Lower lobe of right lung (tissue), 2 donors: ENCODE data around the gene TP53BP2. TPM values are rescaled to one million over a fixed set of nuclear protein-coding genes. Genes with fewer than 3 reads are reported as not detected.

Experiments used
- ATAC-seq, 2 donors: fragments of 200-7000 bp; cut with Tn5 transposase; one replicate each; pipeline ENCODE4 v1.9.1; 2020 to 2022; ENCODE audit warnings: mild to moderate bottlenecking in 2 of 2, moderate library complexity in 2 of 2
- DNase-seq: peaks from one replicate; pipeline ENCODE4 v3.0.0-alpha.2; 2020
- H3K27ac ChIP-seq: fragments of 200-600 bp; one replicate; pipeline ENCODE4 v1.8.0; 2022
- H3K27me3 ChIP-seq: fragments of 200-600 bp; one replicate; pipeline ENCODE4 v1.8.0; 2022; ENCODE audit warnings: low read depth
- H3K36me3 ChIP-seq: fragments of 200-600 bp; one replicate; pipeline ENCODE4 v1.8.0; 2022; ENCODE audit warnings: mild to moderate bottlenecking
- H3K4me1 ChIP-seq: fragments of 200-600 bp; one replicate; pipeline ENCODE4 v1.8.0; 2022
- H3K4me3 ChIP-seq: fragments of 200-600 bp; one replicate; pipeline ENCODE4 v1.8.0; 2022; ENCODE audit warnings: mild to moderate bottlenecking
- H3K9me3 ChIP-seq: fragments of 200-600 bp; one replicate; pipeline ENCODE4 v1.8.0; 2022
- intact Hi-C: fragments of 100-400 bp; cut with DNase I; formaldehyde crosslinking; loops from one replicate; pipeline ENCODE4 v1.11.0; 2022
- total RNA-seq: library from RNA; stranded (reverse); fragmentation: NEBNext Ultra II Directional; extraction: Animal tissue kit (Norgen Biotek cat#: 25700); gene quantifications from one replicate; pipeline ENCODE4 v1.2.1, GENCODE V29; 2021
- TF ChIP-seq, protein P1 (sequence below): fragments of 200-600 bp; IDR thresholded peaks from one replicate; pipeline ENCODE4 v1.8.0; 2022; ENCODE audit warnings: antibody characterized with exemption, mild to moderate bottlenecking
- donor health status: DM: no; HTN: yes; CAD: no; lungs with severe emphysema.

Gene TP53BP2
- total RNA-seq, 1 donor from 2014 or later = 59.1 TPM

GRCh38 chr1:223859058-223859457, 13.3 kb upstream of the TP53BP2 start:
- H3K27me3 ChIP-seq = no peaks in the 10 kb centered on the region
- no peaks in the 10 kb centered on the region for H3K4me1 ChIP-seq
- no peaks in the 10 kb centered on the region for H3K36me3 ChIP-seq
- no peak overlapping the region for H3K27ac ChIP-seq
- TF ChIP-seq, protein P1, sequence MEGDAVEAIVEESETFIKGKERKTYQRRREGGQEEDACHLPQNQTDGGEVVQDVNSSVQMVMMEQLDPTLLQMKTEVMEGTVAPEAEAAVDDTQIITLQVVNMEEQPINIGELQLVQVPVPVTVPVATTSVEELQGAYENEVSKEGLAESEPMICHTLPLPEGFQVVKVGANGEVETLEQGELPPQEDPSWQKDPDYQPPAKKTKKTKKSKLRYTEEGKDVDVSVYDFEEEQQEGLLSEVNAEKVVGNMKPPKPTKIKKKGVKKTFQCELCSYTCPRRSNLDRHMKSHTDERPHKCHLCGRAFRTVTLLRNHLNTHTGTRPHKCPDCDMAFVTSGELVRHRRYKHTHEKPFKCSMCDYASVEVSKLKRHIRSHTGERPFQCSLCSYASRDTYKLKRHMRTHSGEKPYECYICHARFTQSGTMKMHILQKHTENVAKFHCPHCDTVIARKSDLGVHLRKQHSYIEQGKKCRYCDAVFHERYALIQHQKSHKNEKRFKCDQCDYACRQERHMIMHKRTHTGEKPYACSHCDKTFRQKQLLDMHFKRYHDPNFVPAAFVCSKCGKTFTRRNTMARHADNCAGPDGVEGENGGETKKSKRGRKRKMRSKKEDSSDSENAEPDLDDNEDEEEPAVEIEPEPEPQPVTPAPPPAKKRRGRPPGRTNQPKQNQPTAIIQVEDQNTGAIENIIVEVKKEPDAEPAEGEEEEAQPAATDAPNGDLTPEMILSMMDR = no peak
- intact Hi-C loops = no loop called here
- no peaks in the 10 kb centered on the region for H3K9me3 ChIP-seq
- ATAC-seq (no peak), DNase-seq (no peak)
- H3K4me3 ChIP-seq = no peak overlapping the region

DNA sequence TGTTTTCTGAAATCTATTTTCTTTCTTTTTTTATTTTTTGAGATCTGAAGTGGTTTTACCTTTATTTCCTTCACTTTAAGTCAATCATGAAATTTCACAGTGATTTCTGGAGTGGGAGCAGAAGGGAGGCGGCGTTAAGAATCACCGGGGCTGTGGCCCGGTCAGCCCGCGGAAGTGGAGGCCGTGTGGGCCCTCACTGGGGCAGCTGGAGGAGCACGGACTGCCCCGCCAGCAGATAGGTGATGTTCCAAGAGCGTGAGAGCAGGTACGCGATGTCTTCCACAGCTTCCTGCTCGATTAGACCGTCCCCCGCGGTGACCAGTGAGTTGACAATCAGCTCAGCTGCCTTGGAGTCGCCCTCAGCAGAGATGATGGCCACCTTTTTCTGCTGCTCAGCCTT, 10.6 kb upstream of the TP53BP2 start:
- intact Hi-C loops = no loop called here
- H3K4me3 ChIP-seq = no peak overlapping the region
- no peak for ATAC-seq
- H3K27ac ChIP-seq = no peak overlapping the region
- H3K4me1 ChIP-seq = no peaks in the 10 kb centered on the region
- TF ChIP-seq, protein P1 = no peak
- H3K36me3 ChIP-seq = no peaks in the 10 kb centered on the region
- no peaks in the 10 kb centered on the region for H3K27me3 ChIP-seq
- no peak for DNase-seq
- no peaks in the 10 kb centered on the region for H3K9me3 ChIP-seq

DNA sequence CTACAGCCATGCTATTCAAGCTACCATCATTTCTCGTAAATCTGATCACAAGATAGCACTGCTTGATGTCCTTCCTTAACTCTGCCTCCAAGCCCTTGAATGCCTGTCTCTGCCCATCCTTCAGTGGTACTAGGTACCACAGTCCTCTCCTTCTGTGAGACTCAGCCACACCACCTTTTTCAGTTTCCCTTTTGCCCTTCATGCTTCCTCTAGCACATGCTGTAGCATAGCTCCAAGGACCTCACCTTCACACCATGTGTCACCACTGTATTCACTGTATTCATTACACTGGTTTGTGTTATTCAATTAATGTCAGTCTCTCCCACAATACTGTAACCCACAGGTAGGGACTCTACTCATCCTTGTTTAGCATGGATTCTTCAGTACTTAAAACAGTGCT, 8.0 kb upstream of the TP53BP2 start:
- TF ChIP-seq, protein P1 = no peak
- H3K27me3 ChIP-seq = no peaks in the 10 kb centered on the region
- H3K9me3 ChIP-seq = no peaks in the 10 kb centered on the region
- no peak overlapping the region for H3K27ac ChIP-seq
- intact Hi-C loops = no loop called here
- no peaks in the 10 kb centered on the region for H3K36me3 ChIP-seq
- no peak overlapping the region for H3K4me3 ChIP-seq
- no peaks in the 10 kb centered on the region for H3K4me1 ChIP-seq
- no peak for DNase-seq
- ATAC-seq = no peak

DNA sequence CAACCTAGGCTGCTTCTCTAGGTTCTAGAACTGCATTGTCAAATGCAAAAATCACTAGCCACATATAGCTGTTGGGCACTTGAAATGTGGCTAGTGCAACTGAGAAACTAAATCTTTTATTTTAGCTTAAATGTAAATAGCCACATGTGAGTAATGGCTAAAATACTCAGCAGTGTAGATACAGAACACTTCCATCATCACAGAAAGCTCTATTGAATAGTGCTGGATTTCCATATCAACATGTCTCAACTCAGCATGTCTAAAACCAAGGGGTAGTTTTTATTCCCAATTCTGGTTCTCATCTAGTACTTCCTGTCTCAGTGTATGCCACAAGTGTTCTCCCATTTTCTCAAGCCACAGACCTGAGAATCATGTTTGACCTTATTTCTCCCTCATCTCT, 7.5 kb upstream of the TP53BP2 start:
- no peak overlapping the region for H3K4me3 ChIP-seq
- no peak overlapping the region for H3K27ac ChIP-seq
- no peaks in the 10 kb centered on the region for H3K36me3 ChIP-seq
- ATAC-seq = no peak
- H3K27me3 ChIP-seq = no peaks in the 10 kb centered on the region
- no peak for DNase-seq
- TF ChIP-seq, protein P1 = no peak
- no peaks in the 10 kb centered on the region for H3K4me1 ChIP-seq
- intact Hi-C loops = no loop called here
- no peaks in the 10 kb centered on the region for H3K9me3 ChIP-seq

- H3K9me3 ChIP-seq = no peaks in the 10 kb centered on the region
- DNase-seq (no peak), ATAC-seq (no peak)
- H3K4me3 ChIP-seq = no peak overlapping the region
- intact Hi-C loops = no loop called here
- no peak overlapping the region for H3K27ac ChIP-seq
- no peaks in the 10 kb centered on the region for H3K36me3 ChIP-seq
- TF ChIP-seq, protein P1 = no peak
- peaks cover 6% of the 10 kb centered on the region for H3K4me1 ChIP-seq
- H3K27me3 ChIP-seq = no peaks in the 10 kb centered on the region
Observed at GRCh38 chr1:223852337-223852736, 6.6 kb upstream of the TP53BP2 start.
